GM12892 (cell line): Measurements from ENCODE around the gene CNDP1.

Experiments
- DNase-seq: peaks from one replicate; pipeline ENCODE4 v3.0.0; 2011; ENCODE audit not compliant: insufficient read length
- FAIRE-seq: peaks from 2 replicates; lab custom pipeline; 2011; peaks lifted over from hg19 to GRCh38; lab: Jason Lieb, UNC
- POLR2A ChIP-seq: IDR thresholded peaks from 2 replicates; pipeline ENCODE4 v1.6.1; 2011; ENCODE audit warnings: low read depth, low read length, control low read depth
- POLR2AphosphoS5 ChIP-seq: IDR thresholded peaks from 2 replicates; pipeline ENCODE4 v1.6.1; 2011; ENCODE audit warnings: low read depth, low read length, control low read depth
- TAF1 ChIP-seq: IDR thresholded peaks from 2 replicates; pipeline ENCODE4 v1.6.1; 2011; ENCODE audit warnings: low read depth, mild to moderate bottlenecking, control low read depth, low read length, borderline replicate concordance

The CNDP1 gene

DNA sequence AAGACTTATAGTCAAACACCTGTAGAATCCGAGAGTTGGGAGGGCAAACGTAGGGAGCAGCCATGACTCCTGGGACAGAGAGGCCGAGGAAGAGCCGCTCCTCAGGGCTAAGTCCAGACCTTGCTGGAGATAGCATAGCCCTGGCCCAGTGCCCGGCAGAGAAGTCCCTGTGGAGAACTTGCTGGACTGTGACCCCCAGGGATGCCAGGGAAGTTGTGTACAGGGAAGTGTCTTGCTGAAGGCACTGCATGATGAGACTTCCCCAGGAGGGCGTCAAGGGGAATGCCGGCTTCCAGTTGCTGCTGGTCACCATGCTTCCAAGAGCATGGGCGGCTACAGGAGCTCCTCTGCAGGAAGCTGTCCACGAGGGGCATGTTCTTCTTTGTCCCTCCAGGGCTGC lies 8.6 kb upstream of the CNDP1 start:
- TF ChIP-seq POLR2A = no peak
- no peak for TF ChIP-seq POLR2AphosphoS5
- TF ChIP-seq TAF1 = no peak
- DNase-seq = no peak
- no peak for FAIRE-seq

DNA sequence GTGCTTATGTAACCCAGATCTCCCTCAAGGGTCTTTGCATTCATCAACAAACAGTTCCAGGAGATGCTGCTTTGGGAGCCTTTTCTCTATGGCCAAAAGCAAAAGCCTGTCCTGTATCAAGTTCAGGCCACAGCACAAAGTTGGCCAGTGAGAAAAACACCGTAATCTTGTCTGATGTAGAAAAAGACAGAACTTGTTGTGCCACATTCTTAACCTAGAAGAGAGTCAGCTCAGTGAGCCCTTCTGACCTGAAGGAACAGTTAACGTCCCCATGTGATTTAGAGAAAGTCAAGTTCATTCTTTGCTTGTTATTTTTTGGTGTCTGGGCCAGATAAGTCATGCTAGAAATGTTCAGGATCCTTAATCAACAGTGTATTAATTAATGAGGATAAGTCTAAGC lies 7.8 kb upstream of the CNDP1 start:
- DNase-seq = no peak
- no peak for FAIRE-seq

DNA sequence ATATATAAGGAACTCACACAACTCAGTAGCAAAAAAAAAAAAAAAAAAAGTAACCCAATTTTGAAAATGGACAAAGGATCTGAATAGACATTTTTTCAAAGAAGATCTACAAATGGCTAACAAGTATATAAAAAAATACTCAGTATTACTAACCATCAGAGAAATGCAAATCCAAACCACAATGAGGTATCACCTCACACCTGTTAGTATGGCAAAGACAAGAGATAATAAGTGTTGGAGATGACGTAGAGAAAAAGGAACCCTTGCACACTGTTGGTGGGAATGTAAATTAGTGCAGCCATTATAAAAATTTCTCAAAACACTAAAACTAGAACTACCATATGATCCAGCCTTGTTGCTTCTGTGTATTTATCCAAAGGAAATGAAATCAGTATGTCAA lies 5.8 kb upstream of the CNDP1 start:
- DNase-seq = no peak
- TF ChIP-seq TAF1 (no peak), POLR2AphosphoS5 (no peak), POLR2A (no peak)
- no peak for FAIRE-seq

More for the DNA sequence above, 7.8 kb upstream of the CNDP1 start:
- TF ChIP-seq TAF1 (no peak), POLR2A (no peak), POLR2AphosphoS5 (no peak)

DNA sequence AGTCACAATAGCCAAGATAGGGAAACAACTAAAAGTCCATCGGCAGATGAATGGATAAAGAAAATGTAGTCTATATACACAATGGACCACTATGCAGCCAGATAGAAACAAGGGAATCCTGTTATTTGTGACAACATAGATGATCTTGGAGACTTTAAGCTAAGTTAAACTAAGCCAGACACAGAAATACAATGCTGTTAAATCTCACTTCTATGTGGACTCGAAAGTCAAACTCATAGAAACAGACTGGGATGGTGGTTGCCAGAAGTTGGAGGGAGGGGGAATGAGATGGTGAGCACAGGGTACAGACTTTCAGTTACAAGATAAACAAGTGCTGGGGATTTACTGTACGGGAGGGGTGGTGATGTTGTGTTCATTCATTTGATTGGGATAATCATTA lies 5.4 kb upstream of the CNDP1 start:
- DNase-seq (no peak), FAIRE-seq (peak; percentile 5)
- no peak for TF ChIP-seq TAF1
- TF ChIP-seq POLR2A = no peak
- TF ChIP-seq POLR2AphosphoS5 = no peak

DNA sequence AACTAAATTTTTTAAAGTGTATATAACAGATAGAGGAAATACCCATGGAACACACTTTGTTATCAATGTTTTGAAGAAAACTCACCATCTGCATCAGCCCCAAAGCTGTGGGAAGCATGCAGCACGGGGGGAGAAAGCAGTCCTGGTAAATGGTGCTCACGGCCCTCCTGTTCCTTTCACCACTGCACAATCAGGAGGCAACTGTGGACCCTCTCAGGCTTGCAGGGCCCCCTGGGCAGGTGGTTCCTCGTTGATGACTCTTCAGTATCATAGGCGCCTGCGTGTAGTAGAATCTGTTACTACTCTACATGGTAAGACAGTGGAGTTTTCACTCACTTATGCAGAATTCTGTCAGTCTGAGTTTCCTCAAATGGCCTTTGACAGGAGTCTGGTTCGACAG lies 4.9 kb upstream of the CNDP1 start:
- no peak for DNase-seq
- TF ChIP-seq TAF1 = no peak
- TF ChIP-seq POLR2A = no peak
- no peak for TF ChIP-seq POLR2AphosphoS5
- FAIRE-seq = no peak

DNA sequence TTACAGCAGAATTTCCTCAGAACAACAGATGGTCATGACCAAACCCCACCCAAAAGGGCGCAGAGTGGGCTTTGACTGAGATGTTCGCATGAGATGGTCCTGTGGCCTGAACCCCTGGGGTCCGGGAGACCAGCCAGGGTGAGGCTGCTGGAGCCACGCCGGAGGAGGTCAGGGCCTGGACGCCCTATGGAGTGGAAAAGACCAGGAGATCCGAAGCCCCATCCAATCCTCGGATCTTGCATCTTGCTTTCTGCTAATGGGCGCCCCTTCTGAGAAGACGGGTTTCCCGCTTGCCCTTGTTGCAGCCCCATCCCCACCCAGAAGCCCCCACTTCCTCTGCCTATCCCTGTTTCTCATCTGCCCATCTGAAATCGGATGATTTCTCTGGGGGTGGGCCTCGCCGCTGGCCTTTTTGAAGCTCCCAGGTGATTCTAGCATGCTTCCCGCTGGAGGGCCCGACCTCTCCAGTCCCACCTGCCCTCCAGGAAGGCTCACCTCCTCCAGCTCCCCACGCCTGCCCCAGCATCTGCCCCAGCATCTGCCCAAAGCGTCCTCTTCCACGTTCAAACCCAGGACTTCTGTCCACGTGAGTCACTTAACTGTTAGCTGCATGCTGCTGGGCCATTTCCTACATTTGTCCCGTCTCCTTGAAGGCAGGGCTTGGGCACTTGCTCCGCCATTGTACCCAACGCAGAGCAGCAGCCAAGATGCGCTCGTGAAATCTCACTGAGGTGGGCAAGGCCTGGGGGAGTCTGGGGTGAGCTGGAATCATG lies 4.3 kb upstream of the CNDP1 start:
- no peak for DNase-seq
- TF ChIP-seq POLR2AphosphoS5 (no peak), TAF1 (no peak), POLR2A (no peak)
- no peak for FAIRE-seq

DNA sequence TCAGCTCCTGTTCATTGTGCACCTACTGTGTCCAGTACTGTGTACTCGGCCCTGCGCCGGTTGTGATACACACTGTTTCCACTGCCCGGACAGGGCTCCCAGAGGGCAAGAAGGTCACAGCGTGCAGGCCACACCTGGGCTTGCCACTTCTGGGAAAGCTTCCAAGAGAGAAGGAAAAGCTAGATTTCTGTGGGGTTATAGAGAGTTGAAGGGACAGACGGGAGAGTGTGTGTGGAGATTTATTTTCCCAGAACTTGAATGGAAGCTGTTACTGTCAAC lies 3.8 kb upstream of the CNDP1 start:
- TF ChIP-seq TAF1 = no peak
- no peak for TF ChIP-seq POLR2AphosphoS5
- TF ChIP-seq POLR2A = no peak
- no peak for DNase-seq
- FAIRE-seq = no peak

DNA sequence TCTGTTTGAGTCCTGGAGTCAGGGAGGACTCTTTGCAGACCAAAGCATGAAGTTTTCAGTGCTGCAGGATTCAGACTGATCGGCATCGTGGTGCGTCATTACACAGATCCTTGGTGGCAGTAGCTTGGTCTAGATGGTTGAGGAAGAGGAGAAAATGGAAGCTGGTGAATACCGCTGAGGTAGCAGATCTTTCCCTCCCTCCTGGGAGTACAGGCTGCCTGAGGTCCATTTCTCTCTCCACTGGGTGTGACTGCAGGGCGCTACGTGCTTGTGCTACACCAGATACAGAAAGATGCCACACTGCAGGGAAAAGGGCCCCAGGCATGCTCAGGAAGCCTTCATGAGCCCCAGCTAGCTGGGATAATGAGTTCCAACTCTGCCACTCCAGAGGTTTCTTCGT lies 3.3 kb upstream of the CNDP1 start:
- no peak for TF ChIP-seq POLR2AphosphoS5
- TF ChIP-seq TAF1 = no peak
- TF ChIP-seq POLR2A = no peak
- FAIRE-seq (no peak), DNase-seq (no peak)

DNA sequence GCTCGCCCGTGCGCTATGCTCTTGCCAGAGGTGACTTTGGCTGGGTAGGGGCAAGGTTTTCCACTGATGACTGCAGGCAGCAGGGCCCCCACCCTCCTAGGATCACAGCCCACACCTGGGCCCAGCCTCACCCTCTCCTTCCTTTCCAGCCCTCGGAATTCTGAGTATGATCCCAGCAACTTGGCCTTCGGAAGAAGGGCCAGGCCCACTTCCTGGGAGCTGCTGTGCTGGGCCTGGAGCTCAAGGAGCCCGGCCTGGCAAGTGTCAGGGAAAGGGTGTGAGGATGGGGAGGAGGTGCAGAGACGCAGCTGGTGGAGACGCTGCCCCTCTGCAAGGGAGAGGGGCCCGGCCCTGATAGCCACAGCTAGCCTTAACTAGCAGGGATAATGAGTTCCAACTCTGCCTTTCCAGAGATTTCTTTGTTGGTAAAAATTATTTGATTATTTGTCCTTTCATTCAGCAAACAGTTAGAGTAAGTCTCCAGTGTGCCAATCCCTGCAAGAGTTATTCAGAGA lies 1.7 kb upstream of the CNDP1 start:
- TF ChIP-seq TAF1 = no peak
- DNase-seq = no peak
- FAIRE-seq = no peak

DNA sequence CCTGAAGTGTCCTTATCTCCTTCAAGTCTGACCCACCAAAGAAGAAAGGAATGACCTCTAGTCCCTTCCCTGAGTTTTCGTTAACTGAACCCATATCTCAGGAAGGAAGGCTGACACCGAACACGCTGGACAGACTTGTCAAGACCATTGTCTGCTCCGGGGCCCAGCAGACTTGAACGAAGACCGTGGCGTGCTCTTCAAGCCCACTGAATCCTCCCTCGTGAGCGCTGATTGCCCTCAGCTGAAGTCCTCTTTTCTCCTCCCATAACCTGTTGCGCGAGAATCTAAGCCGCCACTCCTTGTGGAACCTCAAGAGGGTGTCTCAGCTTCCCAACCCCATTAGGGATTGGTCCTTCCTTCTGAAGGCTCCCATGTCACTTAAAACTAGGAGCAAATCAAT lies 634 bp upstream of the CNDP1 start:
- no peak for TF ChIP-seq POLR2A
- no peak for TF ChIP-seq POLR2AphosphoS5
- no peak for TF ChIP-seq TAF1
- no peak for FAIRE-seq
- DNase-seq = no peak

DNA sequence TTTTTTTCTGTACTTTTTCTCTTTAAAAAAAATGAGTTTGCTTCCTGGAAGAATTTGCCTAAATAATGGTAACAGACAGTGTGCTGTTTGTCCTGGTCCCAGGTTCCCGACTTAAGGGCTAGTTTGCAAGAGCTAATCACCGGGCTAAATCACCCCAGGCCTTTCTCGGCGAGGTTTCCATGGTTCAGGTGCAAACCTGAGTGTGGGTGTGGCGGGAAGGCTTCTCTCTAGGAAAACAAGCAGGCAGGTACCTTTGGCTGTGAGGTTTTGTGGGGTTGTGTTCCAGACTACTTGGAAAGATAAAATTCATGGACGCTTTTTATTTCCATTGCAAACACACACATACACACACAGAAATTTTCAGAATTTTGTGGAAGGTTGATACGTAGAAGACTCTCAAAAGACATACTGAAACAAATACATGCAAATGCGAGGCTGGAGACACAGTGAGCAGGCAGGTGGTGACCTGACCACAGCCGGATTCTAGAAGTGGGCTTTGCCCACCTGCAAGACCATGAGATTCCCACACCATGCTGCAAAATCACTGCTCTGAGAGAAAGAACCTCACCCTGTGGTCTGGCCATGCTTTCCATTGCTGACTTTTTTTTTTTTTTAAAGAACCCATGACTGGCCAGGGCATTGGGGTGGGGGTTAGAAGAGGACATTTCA lies 815 bp downstream of the CNDP1 start:
- no peak for FAIRE-seq
- TF ChIP-seq POLR2AphosphoS5 (no peak), TAF1 (no peak), POLR2A (no peak)

DNA sequence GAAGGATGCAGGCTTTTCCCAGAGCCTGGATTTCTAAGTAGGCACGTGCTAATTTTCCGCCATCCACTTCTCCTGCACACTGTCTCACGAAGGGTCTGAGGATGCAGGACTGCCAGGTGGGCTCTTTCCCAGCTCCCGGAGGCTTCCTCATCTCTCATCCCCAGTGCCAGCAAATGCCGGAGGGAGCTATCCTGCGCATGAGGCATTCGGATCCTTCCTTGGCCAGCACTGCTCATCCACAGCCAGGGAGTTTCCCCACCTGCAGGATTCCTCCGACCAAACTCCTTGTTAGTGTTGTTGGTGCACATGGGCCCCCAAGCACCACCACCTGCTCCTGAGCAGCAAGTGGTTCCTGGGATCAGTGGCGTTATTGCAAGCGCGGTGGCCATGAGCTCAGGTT lies 5.0 kb downstream of the CNDP1 start:
- no peak for FAIRE-seq
- TF ChIP-seq TAF1 (no peak), POLR2A (no peak), POLR2AphosphoS5 (no peak)
- no peak for DNase-seq

More for the DNA sequence above, 815 bp downstream of the CNDP1 start:
- no peak for DNase-seq
